Measurements from ENCODE around the gene EXOSC6. TPM values are rescaled to one million over a fixed set of nuclear protein-coding genes. Genes with fewer than 3 reads are reported as not detected.
"Not testable (repeated sequence)": the region's sequence is repeated elsewhere in the genome, so short reads cannot be mapped to it uniquely, and the experiment has no call there.

Gene EXOSC6
- total RNA-seq, 2 donors from 2014 or later = 16.1 to 39.3 TPM

DNA sequence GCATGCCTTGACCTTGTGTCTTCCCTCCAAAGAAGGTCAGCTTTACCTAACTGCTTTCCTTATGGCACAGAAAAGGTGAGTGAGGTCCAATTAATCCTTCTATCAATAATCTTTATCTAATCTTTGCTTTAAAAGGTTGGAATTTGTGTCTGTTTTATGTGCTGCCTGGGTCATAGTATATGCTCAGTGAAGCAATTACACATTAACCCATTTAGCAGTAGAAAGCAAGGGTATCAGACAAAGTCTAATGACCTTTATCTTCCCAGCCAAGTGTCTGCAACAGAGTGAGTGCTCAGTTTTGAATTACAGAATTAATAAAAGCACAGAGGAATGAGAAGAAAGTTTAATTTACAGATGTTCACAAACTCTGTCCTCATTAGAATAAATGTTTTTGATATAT lies 25.7 kb downstream of the EXOSC6 start:
- not testable (repeated sequence) for H3K27me3 ChIP-seq (replicated peaks; ENCODE audit: insufficient read depth); H3K27ac ChIP-seq; H3K36me3 ChIP-seq; DNase-seq (ENCODE audit: low spot score); H3K4me3 ChIP-seq; H3K4me1 ChIP-seq (ENCODE audit: control insufficient read depth in 1 of 2, low read depth in 2 of 2); ATAC-seq (ENCODE audit: insufficient number of reproducible peaks, low FRiP score, low read depth); H3K9me3 ChIP-seq

DNA sequence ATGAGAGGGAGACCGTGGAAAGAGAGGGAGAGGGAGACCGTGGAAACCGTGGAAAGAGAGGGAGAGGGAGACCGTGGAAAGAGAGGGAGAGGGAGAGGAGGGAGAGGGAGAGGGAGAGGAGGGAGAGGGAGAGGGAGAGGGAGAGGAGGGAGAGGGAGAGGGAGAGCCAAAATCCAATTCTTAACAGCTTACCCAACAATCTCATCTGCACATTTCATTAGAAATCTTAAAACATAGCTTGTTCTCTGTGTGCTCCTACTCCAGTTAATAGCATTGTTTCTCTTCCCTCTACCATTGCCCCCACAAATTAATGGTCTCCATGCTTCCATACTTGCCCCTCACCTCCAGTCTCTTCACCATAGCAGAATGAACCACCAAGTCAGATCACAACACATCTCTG lies 26.3 kb downstream of the EXOSC6 start:
- H3K4me3 ChIP-seq; H3K27ac ChIP-seq; H3K4me1 ChIP-seq (ENCODE audit: control insufficient read depth in 1 of 2, low read depth in 2 of 2); H3K36me3 ChIP-seq; H3K9me3 ChIP-seq; H3K27me3 ChIP-seq (replicated peaks; ENCODE audit: insufficient read depth); DNase-seq (ENCODE audit: low spot score); ATAC-seq (ENCODE audit: insufficient number of reproducible peaks, low FRiP score, low read depth): not testable (repeated sequence)

DNA sequence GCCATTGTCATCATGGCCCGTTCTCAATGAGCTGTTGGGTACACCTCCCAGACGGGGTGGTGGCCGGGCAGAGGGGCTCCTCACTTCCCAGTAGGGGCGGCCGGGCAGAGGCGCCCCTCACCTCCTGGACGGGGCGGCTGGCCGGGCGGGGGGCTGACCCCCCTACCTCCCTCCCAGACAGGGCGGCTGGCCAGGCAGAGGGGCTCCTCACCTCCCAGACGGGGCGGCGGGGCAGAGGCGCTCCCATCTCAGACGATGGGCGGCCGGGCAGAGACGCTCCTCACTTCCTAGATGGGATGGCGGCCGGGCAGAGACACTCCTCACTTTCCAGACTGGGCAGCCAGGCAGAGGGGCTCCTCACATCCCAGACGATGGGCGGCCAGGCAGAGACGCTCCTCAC lies 27.1 kb downstream of the EXOSC6 start:
- not testable (repeated sequence) for H3K4me3 ChIP-seq; ATAC-seq (ENCODE audit: insufficient number of reproducible peaks, low FRiP score, low read depth); H3K27me3 ChIP-seq (replicated peaks; ENCODE audit: insufficient read depth); H3K4me1 ChIP-seq (ENCODE audit: control insufficient read depth in 1 of 2, low read depth in 2 of 2); H3K9me3 ChIP-seq; DNase-seq (ENCODE audit: low spot score); H3K27ac ChIP-seq; H3K36me3 ChIP-seq

DNA sequence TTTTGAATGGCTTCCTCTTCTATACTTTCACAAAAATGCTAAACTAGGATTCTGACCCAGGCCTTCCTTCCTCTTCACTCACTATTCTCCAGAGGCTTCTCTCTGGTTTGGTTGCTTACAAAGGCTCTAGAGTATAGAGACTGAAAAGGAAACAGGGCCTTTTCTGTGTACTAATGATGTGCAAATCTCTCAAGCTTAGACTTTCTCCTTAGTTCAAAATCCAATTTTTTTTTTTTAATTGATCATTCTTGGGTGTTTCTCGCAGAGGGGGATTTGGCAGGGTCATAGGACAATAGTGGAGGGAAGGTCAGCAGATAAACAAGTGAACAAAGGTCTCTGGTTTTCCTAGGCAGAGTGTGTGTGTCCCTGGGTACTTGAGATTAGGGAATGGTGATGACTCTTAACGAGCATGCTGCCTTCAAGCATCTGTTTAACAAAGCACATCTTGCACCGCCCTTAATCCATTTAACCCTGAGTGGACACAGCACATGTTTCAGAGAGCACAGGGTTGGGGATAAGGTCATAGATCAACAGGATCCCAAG lies 27.7 kb downstream of the EXOSC6 start:
- not testable (repeated sequence) for DNase-seq (ENCODE audit: low spot score); H3K36me3 ChIP-seq; H3K27ac ChIP-seq; H3K4me3 ChIP-seq; H3K9me3 ChIP-seq; H3K4me1 ChIP-seq (ENCODE audit: control insufficient read depth in 1 of 2, low read depth in 2 of 2); ATAC-seq (ENCODE audit: insufficient number of reproducible peaks, low FRiP score, low read depth); H3K27me3 ChIP-seq (replicated peaks; ENCODE audit: insufficient read depth)

DNA sequence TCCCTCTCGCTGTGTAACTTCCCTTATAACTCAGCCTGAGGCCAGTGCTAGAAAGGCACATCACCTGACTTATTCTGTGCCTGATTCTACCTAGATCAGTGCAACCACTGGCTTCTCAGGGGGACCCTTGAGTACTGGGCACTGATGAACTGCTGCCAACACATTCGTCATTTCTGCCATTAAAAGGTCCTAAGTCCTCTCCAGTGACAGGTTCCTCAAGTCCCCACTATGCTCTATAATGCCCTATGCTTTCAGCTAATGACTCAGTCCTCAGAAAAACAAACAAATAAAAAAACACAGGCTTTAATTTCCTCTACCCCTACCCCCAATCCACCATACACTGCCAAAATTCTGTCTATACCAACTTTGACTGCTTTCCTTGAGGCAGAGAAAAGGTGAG lies 28.5 kb downstream of the EXOSC6 start:
- not testable (repeated sequence) for H3K27me3 ChIP-seq (replicated peaks; ENCODE audit: insufficient read depth); H3K9me3 ChIP-seq; H3K4me1 ChIP-seq (ENCODE audit: control insufficient read depth in 1 of 2, low read depth in 2 of 2); H3K4me3 ChIP-seq; H3K36me3 ChIP-seq; ATAC-seq (ENCODE audit: insufficient number of reproducible peaks, low FRiP score, low read depth); DNase-seq (ENCODE audit: low spot score); H3K27ac ChIP-seq

DNA sequence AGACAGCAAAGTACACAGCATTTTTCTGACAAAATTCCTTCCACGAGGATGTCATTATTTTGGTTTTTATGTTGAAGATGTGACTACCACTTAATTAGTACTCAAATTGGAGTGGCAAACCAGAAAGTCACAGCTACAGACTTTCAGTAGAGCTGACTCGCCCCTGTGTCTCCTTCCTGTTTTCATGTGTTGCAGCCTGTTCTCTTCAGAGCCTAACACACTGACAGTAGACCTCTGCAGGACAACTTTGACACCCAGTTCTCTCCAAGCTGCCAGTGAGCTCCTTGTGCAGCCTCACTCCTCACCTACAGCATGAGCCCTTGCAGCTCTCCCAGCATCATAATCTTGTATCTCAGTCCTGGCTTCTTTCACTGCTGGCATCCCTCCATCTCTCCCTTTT lies 29.2 kb downstream of the EXOSC6 start:
- H3K4me1 ChIP-seq (ENCODE audit: control insufficient read depth in 1 of 2, low read depth in 2 of 2); H3K27me3 ChIP-seq (replicated peaks; ENCODE audit: insufficient read depth); H3K36me3 ChIP-seq; H3K27ac ChIP-seq; H3K9me3 ChIP-seq; ATAC-seq (ENCODE audit: insufficient number of reproducible peaks, low FRiP score, low read depth); H3K4me3 ChIP-seq; DNase-seq (ENCODE audit: low spot score): not testable (repeated sequence)

DNA sequence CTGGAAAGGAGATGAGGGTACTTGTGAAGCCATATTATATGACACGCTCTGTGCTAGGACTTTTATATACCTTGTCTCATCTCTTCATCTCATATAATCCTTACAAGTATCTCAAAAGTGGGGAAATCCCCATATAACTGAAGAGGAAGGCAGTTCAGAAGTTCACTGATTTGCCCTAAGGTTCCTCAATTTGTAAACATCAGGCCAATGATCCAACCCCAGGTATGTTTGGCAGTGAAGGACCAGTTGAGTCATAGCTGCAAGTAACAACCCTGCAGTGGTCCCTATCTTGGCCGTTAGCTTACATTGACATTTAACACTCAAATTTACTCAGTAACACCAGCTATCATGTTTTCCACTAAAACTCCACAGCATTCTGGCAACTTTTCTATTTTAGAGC lies 33.2 kb downstream of the EXOSC6 start:
- not testable (repeated sequence) for H3K4me1 ChIP-seq (ENCODE audit: control insufficient read depth in 1 of 2, low read depth in 2 of 2); H3K4me3 ChIP-seq; H3K36me3 ChIP-seq; H3K27ac ChIP-seq; H3K9me3 ChIP-seq; ATAC-seq (ENCODE audit: insufficient number of reproducible peaks, low FRiP score, low read depth); H3K27me3 ChIP-seq (replicated peaks; ENCODE audit: insufficient read depth); DNase-seq (ENCODE audit: low spot score)

DNA sequence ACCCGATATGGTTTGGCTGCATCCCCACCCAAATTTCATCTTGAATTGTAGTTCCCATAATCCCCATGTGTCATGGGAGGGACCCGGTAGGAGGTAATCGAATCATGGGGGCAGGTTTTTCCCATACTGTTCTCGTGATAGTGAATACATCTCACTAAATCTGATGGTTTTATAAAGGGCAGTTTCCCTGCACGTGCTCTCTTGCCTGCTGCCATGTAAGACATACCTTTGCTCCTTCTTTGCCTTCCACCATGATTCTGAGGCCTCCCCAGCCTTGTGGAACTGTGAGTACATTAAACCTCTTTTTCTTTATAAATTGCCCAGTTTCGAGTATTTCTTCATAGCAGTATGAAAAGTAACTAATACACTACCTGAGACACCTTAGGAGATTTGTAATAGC lies 45.4 kb downstream of the EXOSC6 start:
- H3K27ac ChIP-seq; H3K9me3 ChIP-seq; H3K27me3 ChIP-seq (replicated peaks; ENCODE audit: insufficient read depth); DNase-seq (ENCODE audit: low spot score); ATAC-seq (ENCODE audit: insufficient number of reproducible peaks, low FRiP score, low read depth); H3K4me1 ChIP-seq (ENCODE audit: control insufficient read depth in 1 of 2, low read depth in 2 of 2); H3K4me3 ChIP-seq; H3K36me3 ChIP-seq: not testable (repeated sequence)

DNA sequence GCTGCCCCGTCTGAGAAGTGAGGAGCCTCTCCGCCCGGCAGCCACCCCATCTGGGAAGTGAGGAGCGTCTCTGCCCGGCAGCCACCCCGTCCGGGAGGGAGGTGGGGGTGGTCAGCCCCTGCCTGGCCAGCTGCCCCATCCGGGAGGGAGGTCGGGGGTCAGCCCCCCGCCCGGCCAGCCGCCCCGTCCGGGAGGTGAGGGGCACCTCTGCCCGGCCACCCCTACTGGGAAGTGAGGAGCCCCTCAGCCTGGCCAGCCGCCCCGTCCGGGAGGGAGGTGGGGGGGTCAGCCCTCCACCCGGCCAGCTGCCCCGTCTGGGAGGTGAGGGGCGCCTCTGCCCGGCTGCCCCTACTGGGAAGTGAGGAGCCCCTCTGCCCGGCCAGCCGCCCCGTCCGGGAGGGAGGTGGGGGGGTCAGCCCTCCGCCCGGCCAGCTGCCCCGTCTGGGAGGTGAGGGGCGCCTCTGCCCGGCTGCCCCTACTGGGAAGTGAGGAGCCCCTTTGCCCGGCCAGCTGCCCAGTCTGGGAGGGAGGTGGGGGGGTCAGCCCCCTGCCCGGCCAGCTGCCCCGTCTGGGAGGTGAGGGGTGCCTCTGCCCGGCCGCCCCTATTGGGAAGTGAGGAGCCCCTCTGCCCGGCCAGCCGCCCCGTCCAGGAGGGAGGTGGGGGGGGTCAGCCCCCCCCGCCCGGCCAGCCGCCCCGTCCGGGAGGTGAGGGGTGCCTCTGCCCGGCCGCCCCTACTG lies 46.9 kb downstream of the EXOSC6 start:
- H3K36me3 ChIP-seq; H3K4me1 ChIP-seq (ENCODE audit: control insufficient read depth in 1 of 2, low read depth in 2 of 2); H3K9me3 ChIP-seq; H3K27me3 ChIP-seq (replicated peaks; ENCODE audit: insufficient read depth); H3K27ac ChIP-seq; H3K4me3 ChIP-seq; ATAC-seq (ENCODE audit: insufficient number of reproducible peaks, low FRiP score, low read depth); DNase-seq (ENCODE audit: low spot score): not testable (repeated sequence)

DNA sequence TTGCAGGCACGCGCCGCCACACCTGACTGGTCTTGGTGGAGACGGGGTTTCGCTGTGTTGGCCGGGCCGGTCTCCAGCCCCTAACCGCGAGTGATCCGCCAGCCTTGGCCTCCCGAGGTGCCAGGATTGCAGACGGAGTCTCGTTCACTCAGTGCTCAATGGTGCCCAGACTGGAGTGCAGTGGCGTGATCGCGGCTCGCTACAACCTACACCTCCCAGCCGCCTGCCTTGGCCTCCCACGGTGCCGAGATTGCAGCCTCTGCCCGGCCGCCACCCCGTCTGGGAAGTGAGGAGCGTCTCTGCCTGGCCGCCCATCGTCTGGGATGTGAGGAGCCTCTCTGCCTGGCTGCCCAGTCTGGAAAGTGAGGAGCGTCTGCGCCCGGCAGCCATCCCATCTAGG lies 47.7 kb downstream of the EXOSC6 start:
- H3K9me3 ChIP-seq; H3K27me3 ChIP-seq (replicated peaks; ENCODE audit: insufficient read depth); H3K4me3 ChIP-seq; H3K36me3 ChIP-seq; H3K4me1 ChIP-seq (ENCODE audit: control insufficient read depth in 1 of 2, low read depth in 2 of 2); H3K27ac ChIP-seq; ATAC-seq (ENCODE audit: insufficient number of reproducible peaks, low FRiP score, low read depth); DNase-seq (ENCODE audit: low spot score): not testable (repeated sequence)

DNA sequence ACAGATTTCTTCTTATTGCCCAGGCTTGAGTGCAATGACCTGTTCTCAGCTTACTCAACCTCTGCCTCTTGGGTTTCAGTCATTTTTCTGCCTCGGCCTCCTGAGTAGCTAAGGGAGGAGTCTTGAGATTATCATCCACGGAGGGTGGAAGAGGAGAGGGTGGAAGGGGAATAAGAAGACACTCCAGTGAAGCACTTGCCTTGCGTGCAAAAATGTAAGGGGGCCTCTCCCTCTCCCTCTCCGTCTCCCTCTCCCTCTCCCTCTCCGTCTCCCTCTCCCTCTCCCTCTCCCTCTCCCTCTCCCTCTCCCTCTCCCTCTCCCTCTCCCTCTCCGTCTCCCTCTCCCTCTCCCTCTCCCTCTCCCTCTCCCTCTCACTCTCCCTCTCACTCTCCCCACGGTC lies 48.2 kb downstream of the EXOSC6 start:
- H3K27ac ChIP-seq; ATAC-seq (ENCODE audit: insufficient number of reproducible peaks, low FRiP score, low read depth); H3K4me3 ChIP-seq; H3K4me1 ChIP-seq (ENCODE audit: control insufficient read depth in 1 of 2, low read depth in 2 of 2); H3K9me3 ChIP-seq; DNase-seq (ENCODE audit: low spot score); H3K27me3 ChIP-seq (replicated peaks; ENCODE audit: insufficient read depth); H3K36me3 ChIP-seq: not testable (repeated sequence)

DNA sequence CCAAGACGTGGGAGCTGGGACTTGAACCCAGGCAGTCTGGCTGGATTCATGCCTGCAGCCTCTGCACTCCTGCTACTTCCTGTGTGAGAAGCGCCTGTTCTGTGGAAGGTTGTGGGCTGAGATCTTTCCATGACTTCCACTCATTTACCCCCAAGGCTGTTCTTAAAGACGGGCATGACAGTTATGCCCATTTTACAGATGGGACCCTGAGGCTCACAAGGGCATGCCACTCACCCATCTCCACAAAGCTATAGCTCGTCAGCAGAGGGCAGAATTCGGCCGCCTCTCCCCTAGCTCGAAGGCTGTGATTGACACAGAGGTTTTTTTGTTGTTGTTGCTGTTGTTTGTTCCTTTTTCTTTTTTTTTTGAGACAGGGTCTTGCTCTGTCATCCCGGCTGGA lies 51.7 kb downstream of the EXOSC6 start:
- H3K27me3 ChIP-seq (replicated peaks; ENCODE audit: insufficient read depth); H3K4me1 ChIP-seq (ENCODE audit: control insufficient read depth in 1 of 2, low read depth in 2 of 2); H3K9me3 ChIP-seq; H3K27ac ChIP-seq; H3K36me3 ChIP-seq; DNase-seq (ENCODE audit: low spot score); ATAC-seq (ENCODE audit: insufficient number of reproducible peaks, low FRiP score, low read depth); H3K4me3 ChIP-seq: not testable (repeated sequence)

DNA sequence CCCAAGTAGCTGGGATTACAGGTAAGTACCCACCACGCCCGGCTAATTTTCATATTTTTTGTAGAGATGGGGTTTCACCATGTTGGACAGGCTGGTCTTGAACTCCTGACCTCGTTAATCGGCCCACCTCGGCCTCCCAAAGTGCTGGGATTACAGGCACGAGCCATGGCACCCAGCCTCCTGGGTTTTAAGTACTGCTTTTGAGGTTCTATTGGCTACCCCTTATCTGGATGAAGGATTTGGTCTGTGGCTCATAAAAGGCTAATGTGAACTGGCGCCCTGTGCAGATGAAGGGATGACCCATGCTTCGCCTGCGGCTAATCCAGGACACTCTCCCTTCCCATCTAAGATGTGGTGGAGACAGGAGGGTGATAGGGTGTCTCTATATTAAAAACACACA lies 52.6 kb downstream of the EXOSC6 start:
- not testable (repeated sequence) for H3K9me3 ChIP-seq; H3K4me1 ChIP-seq (ENCODE audit: control insufficient read depth in 1 of 2, low read depth in 2 of 2); H3K36me3 ChIP-seq; ATAC-seq (ENCODE audit: insufficient number of reproducible peaks, low FRiP score, low read depth); H3K27me3 ChIP-seq (replicated peaks; ENCODE audit: insufficient read depth); H3K4me3 ChIP-seq; H3K27ac ChIP-seq; DNase-seq (ENCODE audit: low spot score)

All from thoracic aorta (tissue), 2 donors.